Mammary epithelial cell (primary cell): ENCODE measurements around the gene PARD3.

ENCODE experiments used
- CTCF ChIP-seq, 2 donors: IDR thresholded peaks in 1 of 2; conservative IDR thresholded peaks in 1 of 2; 2 replicates each; pipeline ENCODE4 v1.5.1; 2011 to 2012; ENCODE audit warnings: inconsistent platforms in 2 of 2, low read length in 2 of 2, mild to moderate bottlenecking in 2 of 2, control low read depth in 1 of 2, low read depth in 1 of 2; ENCODE audit not compliant: insufficient read depth in 1 of 2; ENCODE audit errors: extremely low read depth in 1 of 2
- EZH2 ChIP-seq: IDR thresholded peaks from 2 replicates; pipeline ENCODE4 v1.6.1; 2012; ENCODE audit warnings: low read length, inconsistent platforms, borderline replicate concordance

DNA sequence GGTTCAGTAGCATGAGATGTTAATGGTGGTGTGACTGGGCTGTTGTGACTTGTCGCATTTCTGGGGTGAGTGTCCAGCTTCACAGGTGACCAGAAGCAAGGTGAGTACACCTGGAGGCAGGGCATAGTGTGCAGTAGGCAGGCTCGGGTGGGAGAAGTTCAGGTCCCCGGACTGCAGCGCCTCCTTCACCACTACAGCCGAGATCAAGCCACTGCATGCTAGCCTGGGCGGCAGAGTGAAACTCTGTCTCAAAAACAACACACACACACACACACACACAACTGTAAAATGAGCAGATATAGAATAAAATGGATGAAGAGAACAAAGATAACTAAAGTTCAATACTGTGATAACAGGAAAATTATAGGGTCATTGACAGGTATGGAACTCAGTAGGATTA lies 11.1 kb upstream of the PARD3 start:
- TF ChIP-seq CTCF (conservative IDR thresholded peaks at IDR 0.05 in 1 of 2, IDR thresholded peaks at IDR 0.05 in 1 of 2; ENCODE audit: extremely low read depth in 1 of 2, insufficient read depth in 1 of 2, low read depth in 1 of 2, low read length in 2 of 2) (no peak), EZH2 (no peak)
